Measurements from ENCODE around the gene SLAIN2. TPM values are rescaled to one million over a fixed set of nuclear protein-coding genes. Genes with fewer than 3 reads are reported as not detected.

Gene SLAIN2
- total RNA-seq, 1 experiment from 2014 or later = 30.8 TPM

DNA sequence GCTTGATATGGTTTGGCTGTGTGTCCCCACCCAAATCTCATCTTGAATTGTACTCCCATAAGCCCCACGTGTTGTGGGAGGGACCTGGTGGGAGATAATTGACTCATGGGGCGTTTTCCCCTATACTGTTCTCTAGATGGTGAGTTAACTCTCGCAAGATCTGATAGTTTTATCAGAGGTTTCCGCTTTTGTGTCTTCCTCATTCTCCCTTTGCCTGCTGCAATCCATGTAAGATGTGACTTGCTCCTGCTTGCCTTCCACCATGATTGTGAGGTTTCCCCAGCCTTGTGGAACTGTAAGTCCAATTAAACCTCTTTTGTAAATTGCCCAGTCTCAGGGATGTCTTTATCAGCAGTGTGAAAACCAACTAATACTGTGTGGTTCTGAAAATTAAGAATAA, 11.5 kb downstream of the SLAIN2 start:
- Histone ChIP-seq H4K20me1 (ENCODE audit: control insufficient read depth, insufficient read depth, insufficient read length) (no peaks in the 10 kb centered on the region), H3K79me2 (ENCODE audit: insufficient read depth, low read length) (peaks cover 8% of the 10 kb centered on the region; the same call in 1 of the 2 replicates), H2BK12ac (ENCODE audit: insufficient read length, low read depth, low read length) (no peak overlapping the region), H3K18ac (ENCODE audit: insufficient read length, low read depth, low read length) (no peak overlapping the region), H2AK5ac (ENCODE audit: insufficient read length, low read length) (no peak overlapping the region), H4K8ac (replicated peaks; ENCODE audit: insufficient read length, low read depth, low read length) (no peak overlapping the region), H3K27me3 (ENCODE audit: insufficient read depth, low read length) (no peaks in the 10 kb centered on the region), H3K23ac (ENCODE audit: insufficient read length, low read depth, low read length) (no peak overlapping the region), H3K4ac (ENCODE audit: low read depth, low read length) (no peak overlapping the region), H3K56ac (ENCODE audit: insufficient read length, low read depth, low read length) (no peak overlapping the region), H3K9me3 (ENCODE audit: control insufficient read depth, low read depth, low read length) (no peaks in the 10 kb centered on the region), H2BK20ac (ENCODE audit: low read depth, low read length, poor library complexity, severe bottlenecking) (no peak overlapping the region), H3K23me2 (ENCODE audit: insufficient read length, low read depth, low read length, poor library complexity, severe bottlenecking) (no peaks in the 10 kb centered on the region), H3K14ac (ENCODE audit: insufficient read depth, low read length) (no peak overlapping the region), H3K4me2 (ENCODE audit: insufficient read depth, insufficient read length, low read length) (no peak overlapping the region), H3K4me1 (ENCODE audit: insufficient read depth, low read length) (no peaks in the 10 kb centered on the region), H3K9ac (ENCODE audit: extremely low read depth, insufficient read length, low read length) (no peak overlapping the region), H3T11ph (ENCODE audit: low read length) (no peak overlapping the region), H2BK15ac (ENCODE audit: low read depth, low read length) (no peak overlapping the region), H3K27ac (ENCODE audit: insufficient read length, low read depth, low read length) (no peak overlapping the region), H2AFZ (ENCODE audit: low read length) (no peak overlapping the region), H2BK5ac (ENCODE audit: insufficient read length, low read length) (no peak overlapping the region), H3K79me1 (ENCODE audit: insufficient read depth, low read depth, low read length, poor library complexity, severe bottlenecking) (no peaks in the 10 kb centered on the region), H4K5ac (ENCODE audit: insufficient read length, low read depth, low read length) (no peak overlapping the region), H4K91ac (ENCODE audit: insufficient read length, low read depth, low read length) (no peak overlapping the region), H2BK120ac (ENCODE audit: low read depth, low read length, poor library complexity, severe bottlenecking) (no peak overlapping the region)
- no peak for TF ChIP-seq CTCF (conservative IDR thresholded peaks at IDR 0.05)
- no peak for DNase-seq
- H3K27ac Mint-ChIP-seq = no peak overlapping the region
- peaks cover 21 to 24% of the 10 kb centered on the region in 2 experiments for H3K4me1 Mint-ChIP-seq
- peaks cover 4 to 7% of the 10 kb centered on the region in 2 experiments for H3K9me3 Mint-ChIP-seq
- H3K4me3 Mint-ChIP-seq = no peak overlapping the region
- H3K27me3 Mint-ChIP-seq (ENCODE audit: low read depth) = no peaks in the 10 kb centered on the region
- WGBS (ENCODE audit: extremely low coverage, insufficient read length, low lambda C conversion rate) = no CpG with 5 or more reads among the region's 4 CpGs
- peaks cover 7 to 12% (median 12%) of the 10 kb centered on the region in 3 experiments; a peak in 6 of 7 replicates for H3K36me3 Mint-ChIP-seq (ENCODE audit: insufficient read depth in 1 of 3, low read depth in 3 of 3)

All from H9 (cell line).